ENCODE data around the gene ARID1B.

Gene ARID1B

DNA sequence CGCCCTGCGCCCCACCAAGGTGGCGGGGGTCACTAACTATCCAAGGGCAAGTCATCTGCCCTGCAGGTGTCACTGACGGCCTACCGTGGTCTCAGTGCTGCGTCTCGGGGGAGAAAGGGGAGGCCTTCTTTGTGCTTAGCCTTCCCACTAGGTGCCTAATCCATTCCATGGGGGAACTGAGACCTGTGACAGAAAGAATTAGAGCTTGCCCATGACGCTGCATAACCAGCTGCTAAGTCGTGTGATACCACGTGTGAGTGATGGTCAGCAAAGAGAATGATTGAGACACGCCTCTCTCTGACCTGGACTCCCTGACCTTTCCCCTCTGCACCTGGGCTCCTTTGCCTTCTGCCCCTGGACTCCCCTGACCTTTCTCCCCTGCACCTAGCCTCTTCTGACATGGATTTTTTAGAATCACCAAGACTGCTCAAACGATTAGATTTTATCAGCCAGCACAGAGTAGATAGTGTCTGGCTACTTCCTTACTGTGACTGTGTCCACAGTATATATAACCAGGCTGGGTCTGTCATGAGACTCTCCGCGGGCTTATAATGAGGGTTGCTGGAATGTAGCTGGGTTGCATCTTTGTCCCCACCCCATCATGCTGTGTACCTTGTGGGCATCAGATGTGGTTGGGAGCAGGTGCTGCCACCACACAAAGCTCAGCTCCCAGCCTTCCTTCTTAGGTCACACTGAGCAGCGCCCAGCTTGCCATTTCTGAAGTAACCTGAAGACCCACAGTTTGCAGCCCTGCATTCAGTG lies 405.5 kb downstream of the ARID1B start:
- DNase-seq (ENCODE audit: low read depth in 2 of 2) = no peak

DNA sequence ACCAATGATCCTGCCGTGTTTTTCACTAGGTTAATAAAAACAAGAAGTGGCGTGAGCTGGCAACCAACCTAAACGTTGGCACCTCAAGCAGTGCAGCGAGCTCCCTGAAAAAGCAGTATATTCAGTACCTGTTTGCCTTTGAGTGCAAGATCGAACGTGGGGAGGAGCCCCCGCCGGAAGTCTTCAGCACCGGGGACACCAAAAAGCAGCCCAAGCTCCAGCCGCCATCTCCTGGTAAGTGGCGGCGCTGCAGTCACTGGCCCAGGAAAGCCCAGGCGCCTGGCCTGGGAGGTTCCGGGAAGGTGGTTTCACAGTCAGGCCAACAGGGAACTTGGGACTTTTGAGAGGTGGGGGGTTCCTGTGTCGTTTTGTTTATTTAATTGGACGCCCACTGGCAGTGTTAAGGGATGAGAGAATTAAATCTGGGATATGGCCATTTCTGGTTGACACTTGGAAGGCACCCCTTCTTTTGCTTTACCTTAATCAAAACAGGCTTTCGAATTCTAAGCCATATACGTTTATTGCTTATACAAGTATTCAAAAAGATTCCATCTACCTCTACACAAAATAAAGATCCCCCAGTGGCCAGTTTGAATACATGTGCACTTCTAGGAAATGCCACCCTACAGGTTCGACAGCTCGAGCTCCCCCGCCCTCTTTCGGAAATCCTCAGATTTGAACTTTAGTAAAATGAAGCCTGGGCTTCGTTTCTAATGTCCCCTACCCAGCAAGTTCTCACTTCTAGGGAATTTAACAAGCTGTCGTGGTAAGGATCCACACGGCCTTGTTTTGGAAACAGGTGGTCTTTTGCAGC lies 407.2 kb downstream of the ARID1B start:
- DNase-seq (ENCODE audit: low read depth in 2 of 2) = peak; percentile 3 to 12

DNA sequence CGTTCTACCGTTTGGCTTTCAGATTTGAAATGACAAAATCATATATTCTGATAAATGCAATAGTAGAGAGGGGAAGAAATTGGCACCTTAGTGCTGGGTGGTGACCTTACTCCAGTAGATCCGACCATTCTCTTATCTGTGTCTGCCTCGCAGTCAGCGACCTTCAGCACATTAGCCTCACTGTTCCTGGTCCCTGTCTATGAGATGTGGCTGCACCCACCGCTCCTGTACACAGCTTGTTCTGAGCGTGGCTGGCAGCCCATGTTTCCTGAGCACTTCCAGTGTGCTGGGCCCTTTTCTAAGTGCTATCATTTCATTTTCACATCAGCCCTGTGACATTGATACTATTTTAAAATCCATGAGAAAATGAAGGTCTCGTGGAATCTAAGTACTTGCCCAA lies 408.0 kb downstream of the ARID1B start:
- no peak for DNase-seq (ENCODE audit: low read depth in 2 of 2)

DNA sequence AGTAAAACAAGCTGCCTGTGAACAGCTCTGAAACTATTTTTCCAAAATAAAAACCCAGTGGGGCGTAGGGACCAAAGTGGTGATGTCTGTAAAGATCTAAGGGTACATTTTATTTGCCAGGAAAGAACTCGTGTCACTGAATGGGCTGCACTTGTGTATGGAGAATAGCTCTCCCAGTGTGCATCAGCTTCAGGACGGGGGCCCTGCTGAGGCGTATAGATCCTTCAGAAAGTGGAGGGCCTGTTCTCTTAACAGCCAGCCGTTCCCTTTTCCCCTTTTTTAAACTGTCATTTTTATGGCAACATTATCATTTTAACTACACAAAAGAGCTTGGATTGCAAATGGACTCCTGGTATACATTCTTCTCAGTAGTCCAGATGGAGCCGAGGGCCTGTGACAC lies 408.8 kb downstream of the ARID1B start:
- DNase-seq (ENCODE audit: low read depth in 2 of 2) = no peak

DNA sequence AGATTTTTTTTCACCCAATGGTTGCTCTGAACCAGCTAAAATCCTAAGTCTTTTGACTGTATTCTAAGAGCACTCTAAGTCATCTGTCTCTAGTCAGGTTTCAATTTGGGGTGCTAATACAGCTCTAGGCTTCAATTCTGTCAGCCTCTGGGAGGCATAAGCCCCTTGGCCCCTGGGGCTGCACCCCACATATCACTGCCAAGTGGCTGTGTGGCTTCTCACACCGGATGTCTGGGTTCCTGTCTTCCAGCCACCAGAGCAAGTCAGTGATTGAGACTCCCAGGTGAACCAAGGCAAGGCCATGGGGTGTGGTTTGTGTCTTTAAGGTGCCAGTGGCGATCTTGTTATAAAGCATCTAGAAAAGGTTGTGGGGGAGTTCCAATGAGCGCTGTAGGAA lies 409.6 kb downstream of the ARID1B start:
- no peak for DNase-seq (ENCODE audit: low read depth in 2 of 2)

DNA sequence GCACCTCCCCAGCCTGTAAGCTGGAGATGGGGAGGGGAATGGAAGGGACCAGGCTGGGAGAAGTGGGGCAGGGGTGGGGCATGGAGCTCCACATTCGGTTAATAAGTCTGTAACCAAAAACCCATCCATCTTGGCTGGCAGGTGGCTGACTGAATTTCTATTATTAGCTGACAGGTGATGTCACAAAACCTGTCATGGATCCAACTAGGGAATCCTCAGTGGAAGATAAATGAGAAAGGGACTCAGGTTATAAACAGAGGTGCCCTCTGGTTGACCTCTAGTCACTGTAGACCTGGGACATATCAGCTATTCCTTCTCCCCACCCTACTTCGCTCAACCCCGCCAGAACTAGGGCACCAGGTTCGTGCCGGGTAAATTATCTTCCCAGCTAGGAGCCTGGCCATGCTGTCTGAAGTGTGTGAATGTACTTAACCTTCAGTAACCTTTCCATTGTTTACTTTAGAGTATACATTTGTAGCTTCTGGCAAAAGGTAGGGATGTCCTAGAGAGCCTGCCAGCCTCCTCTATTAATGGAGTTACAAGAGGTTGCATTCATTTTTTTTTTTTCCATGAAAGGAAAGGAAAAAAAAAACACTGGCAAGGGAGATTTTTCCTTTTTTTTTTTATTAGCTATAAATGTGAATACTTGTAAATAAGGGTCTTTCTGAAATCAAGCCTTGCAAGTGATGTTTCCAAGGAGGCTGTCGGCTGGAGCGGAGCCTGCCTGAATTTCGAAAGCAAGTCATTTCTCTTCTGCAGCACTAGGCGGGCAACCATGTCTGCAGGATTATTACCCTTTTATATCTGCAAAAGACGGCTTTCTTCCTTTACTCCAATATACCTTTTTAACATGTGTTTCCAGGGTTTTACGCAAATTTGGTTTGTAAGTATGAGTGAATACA lies 410.3 kb downstream of the ARID1B start:
- DNase-seq (ENCODE audit: low read depth in 2 of 2) = no peak

DNA sequence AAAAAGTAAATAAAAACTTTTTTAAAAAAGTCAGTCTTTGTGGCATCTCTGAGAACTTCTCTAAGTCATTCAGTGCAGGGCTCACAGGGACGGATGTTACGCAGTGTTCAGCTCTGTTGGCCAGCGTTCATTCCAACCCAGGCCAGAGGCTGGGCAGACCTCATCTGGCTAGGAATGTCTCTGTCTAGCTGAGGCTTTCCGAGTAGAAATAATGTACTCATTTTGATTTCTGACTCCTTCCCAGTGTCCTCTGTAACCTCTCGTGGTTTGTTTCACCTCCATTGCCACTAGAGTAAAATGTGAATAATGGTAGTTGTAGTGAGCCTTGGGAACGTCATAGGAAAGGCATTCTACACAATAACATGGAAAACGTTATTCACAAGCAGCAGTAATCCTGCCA lies 411.0 kb downstream of the ARID1B start:
- DNase-seq (ENCODE audit: low read depth in 2 of 2) = no peak

DNA sequence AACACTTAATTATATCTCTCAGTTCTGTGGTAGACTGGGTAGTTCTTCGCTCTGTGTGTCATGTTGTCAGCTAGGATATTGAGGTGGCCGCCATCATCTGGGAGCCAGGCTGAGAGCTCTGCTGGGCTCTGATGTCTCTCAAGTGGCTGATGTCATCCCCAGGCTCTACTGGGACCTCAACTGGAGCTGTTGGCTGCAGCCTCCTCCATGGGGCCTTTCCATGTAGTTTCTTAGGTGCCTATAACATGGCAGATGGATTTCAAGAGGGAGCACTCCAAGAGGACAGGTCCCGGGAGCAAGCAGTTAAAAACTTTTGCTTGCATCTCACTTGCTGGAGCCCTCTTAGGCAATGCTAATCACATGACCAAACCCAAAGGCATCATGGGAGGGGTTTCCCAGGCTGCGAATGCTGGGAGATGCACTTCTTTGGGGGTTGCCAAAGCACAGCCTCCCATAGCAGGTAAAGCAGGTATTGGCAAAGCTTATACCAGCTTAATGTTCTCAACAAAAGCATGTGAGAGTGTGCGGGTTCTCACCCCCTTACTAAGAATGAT lies 416.3 kb downstream of the ARID1B start:
- no peak for DNase-seq (ENCODE audit: low read depth in 2 of 2)

DNA sequence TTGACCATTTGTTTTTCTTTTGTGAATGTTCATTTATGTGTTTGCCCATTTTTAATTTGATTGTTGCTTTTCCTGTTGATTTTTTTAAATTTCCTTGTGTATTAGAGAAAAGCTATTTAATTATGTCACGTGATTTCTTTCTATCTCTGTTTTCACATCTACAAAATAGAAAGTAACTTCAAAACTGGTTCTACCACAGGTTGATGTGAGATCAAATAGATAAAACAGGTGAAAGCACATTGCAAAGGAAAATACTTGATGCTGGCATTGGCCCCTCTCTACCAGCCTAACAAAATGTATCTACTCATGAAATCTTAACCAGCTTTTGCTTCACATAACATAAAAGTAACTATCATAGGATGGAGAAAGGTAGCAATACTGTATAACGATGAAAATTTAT lies 416.9 kb downstream of the ARID1B start:
- DNase-seq (ENCODE audit: low read depth in 2 of 2) = no peak

DNA sequence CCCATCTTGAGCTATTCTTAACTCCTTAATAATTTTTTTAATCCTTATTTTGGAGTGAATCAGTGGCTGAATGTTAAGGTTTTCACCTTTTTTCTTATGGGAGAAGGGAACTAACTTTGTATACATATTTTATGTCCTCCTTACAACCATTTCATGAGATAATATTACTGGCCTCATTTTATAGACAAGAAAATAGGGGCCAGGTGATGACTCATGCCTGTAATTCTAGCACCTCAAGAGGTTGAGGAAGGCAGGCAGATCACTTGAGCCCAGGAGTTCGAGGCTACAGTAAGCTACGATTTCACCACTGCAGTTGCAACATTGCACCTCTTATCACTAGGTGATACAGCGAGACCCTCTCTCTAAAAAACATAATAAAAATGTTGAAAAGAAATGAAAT lies 417.5 kb downstream of the ARID1B start:
- no peak for DNase-seq (ENCODE audit: low read depth in 2 of 2)

DNA sequence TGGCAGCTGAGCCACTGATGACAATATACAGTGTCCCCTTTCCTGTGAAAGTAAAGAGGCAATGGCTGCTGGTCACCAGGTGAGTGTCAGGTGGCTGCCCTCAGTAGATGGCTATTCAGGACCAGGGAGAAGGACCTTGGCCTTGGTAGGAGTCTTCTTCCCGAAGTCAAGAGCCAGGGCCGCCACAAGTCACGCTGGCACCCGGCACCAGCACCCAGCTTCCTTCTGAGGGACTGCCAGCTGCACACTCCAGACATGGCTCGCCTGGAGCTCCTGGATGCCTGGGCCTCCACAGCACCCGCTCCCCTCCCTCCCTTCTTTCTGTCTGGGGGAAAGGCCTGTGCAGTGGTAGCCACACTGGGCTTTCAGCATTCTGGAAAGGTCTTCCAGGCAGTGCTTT lies 419.2 kb downstream of the ARID1B start:
- no peak for DNase-seq (ENCODE audit: low read depth in 2 of 2)

DNA sequence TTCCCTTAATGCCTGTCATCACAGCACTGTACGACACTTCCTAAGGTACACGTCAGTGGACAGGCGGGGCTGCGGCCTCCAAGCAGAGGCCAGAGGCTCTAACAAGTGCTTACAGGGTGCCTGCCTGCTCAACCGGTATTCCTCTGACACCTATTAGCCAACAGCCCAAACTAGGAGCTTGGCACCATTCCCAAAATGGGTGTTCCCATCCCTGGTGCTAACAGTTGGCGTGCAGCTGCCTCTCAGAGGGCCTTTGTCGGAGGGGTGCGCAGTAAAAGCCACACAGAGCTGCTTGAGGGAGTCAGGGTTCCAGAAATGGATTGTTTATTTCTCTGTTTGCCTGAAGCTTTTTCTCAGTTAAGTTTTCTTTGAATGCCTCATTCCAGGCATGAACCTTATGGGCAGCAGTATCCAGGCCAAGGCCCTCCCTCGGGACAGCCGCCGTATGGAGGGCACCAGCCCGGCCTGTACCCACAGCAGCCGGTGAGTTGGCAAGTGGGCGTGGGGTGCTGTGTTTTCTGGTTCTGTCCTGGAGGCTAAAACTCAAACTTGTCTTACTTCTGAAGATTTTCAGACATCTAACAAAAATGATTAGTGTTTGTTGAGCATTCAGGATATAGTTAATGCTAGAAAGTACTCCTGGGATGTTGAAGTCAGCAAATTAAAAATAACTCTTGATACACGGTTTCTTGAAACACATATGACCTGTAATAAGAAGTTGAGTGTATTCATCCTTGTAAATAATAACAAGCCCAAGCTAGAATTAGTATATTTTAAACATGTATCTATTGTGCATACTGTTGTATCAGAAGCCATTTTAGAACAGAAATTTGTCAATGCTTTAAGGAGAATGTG lies 421.5 kb downstream of the ARID1B start:
- no peak for DNase-seq (ENCODE audit: low read depth in 2 of 2)

DNA sequence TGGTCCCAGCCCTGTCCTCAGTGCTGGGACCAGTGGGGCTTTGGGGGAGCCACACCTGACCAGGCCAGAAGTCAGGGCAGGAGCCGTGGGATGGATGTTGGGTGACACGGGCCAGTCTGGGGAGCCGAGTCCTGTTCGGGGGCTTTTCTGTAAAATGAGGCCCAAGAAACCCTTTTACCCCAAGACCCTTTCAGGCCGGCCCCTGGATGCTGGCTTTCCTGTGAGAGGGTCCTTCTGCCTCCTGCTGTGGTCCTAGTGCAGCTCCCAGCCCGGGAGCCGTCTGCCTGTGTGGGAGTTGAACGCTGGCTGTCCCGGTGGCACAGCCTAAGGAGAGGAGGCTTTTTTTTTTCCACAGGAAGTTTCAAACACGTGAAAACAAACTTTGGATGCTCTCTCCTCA lies 422.9 kb downstream of the ARID1B start:
- no peak for DNase-seq (ENCODE audit: low read depth in 2 of 2)

DNA sequence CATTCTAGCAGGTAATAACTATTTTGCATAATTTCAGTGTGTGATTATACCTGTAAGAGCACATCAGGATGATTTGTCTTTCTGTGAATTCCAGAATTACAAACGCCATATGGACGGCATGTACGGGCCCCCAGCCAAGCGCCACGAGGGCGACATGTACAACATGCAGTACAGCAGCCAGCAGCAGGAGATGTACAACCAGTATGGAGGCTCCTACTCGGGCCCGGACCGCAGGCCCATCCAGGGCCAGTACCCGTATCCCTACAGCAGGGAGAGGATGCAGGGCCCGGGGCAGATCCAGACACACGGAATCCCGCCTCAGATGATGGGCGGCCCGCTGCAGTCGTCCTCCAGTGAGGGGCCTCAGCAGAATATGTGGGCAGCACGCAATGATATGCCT lies 423.4 kb downstream of the ARID1B start:
- no peak for DNase-seq (ENCODE audit: low read depth in 2 of 2)

DNA sequence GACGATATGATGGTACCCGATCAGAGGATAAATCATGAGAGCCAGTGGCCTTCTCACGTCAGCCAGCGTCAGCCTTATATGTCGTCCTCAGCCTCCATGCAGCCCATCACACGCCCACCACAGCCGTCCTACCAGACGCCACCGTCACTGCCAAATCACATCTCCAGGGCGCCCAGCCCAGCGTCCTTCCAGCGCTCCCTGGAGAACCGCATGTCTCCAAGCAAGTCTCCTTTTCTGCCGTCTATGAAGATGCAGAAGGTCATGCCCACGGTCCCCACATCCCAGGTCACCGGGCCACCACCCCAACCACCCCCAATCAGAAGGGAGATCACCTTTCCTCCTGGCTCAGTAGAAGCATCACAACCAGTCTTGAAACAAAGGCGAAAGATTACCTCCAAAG lies 423.9 kb downstream of the ARID1B start:
- DNase-seq (ENCODE audit: low read depth in 2 of 2) = no peak

DNA sequence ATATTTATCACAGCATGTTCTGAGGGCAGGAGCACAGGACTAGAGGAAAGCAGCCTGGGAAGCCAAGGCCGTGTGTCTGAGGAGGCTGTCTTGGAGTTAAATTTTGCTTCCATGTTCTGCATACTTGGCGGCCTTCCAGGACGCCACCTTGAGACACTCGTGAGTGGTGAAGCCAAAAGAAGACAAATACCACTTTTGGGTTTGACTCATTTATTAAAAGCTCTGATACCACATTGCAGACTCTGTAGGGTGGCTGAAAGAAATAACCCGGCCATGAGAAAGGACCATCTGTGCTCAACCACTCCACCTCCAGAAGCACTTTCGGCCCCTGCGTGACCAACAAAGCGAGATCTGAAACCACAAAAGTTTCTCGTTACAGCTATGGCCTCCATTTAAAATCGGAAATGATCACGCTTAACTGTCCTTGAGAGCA lies 426.1 kb downstream of the ARID1B start:
- DNase-seq (ENCODE audit: low read depth in 2 of 2) = no peak

DNA sequence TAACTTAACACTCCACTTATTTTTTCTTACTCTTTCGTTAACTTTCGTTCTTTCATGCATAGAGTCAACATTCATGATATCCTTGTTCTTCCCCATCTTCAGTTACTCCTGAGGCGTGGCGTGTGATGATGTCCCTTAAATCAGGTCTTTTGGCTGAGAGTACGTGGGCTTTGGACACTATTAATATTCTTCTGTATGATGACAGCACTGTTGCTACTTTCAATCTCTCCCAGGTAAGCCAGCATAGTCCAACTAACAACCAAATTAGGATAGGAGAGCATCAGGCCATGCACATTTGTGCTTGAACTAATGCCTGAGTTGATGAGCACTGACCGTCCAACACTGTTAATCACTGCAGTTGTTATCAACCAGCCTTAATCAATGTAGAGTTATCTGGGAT lies 426.6 kb downstream of the ARID1B start:
- DNase-seq (ENCODE audit: low read depth in 2 of 2) = no peak

DNA sequence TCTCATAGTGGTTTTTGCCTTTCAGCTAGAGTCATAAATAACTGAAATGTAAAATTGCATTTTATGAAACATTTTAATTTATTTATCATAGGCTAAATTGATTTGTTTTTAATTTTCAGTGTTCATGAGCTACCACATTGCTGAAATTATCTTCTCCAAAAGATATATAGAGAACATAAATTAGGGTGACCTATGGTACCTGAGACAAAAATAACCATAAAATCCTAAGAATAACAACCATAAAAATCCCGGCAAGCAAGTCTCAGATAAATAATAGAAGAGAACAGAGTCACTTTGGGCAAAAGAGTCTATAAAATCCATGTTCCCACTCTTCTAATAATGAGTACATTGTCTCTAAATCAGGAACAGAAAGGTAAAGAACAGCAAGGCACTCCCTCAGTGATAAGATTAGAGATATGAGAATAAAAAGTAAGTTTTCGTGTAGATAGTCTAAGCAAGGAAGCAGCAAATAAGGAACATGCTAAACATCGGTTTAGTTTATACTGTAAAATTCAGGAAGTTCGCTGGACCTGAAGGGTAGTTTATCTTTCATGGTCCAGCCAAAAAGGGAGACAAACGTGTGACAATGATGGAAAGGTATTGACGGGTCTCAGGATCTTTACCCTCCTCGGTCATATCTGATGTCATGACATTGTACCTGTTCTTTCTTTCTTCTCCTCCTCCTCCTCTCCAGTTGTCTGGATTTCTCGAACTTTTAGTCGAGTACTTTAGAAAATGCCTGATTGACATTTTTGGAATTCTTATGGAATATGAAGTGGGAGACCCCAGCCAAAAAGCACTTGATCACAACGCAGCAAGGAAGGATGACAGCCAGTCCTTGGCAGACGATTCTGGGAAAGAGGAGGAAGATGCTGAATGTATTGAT lies 428.5 kb downstream of the ARID1B start:
- no peak for DNase-seq (ENCODE audit: low read depth in 2 of 2)

DNA sequence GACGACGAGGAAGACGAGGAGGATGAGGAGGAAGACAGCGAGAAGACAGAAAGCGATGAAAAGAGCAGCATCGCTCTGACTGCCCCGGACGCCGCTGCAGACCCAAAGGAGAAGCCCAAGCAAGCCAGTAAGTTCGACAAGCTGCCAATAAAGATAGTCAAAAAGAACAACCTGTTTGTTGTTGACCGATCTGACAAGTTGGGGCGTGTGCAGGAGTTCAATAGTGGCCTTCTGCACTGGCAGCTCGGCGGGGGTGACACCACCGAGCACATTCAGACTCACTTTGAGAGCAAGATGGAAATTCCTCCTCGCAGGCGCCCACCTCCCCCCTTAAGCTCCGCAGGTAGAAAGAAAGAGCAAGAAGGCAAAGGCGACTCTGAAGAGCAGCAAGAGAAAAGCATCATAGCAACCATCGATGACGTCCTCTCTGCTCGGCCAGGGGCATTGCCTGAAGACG lies 429.2 kb downstream of the ARID1B start:
- DNase-seq (ENCODE audit: low read depth in 2 of 2) = no peak

DNA sequence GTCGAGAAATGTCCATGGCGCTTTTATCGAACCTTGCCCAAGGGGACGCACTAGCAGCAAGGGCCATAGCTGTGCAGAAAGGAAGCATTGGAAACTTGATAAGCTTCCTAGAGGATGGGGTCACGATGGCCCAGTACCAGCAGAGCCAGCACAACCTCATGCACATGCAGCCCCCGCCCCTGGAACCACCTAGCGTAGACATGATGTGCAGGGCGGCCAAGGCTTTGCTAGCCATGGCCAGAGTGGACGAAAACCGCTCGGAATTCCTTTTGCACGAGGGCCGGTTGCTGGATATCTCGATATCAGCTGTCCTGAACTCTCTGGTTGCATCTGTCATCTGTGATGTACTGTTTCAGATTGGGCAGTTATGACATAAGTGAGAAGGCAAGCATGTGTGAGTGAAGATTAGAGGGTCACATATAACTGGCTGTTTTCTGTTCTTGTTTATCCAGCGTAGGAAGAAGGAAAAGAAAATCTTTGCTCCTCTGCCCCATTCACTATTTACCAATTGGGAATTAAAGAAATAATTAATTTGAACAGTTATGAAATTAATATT lies 430.4 kb downstream of the ARID1B start:
- DNase-seq (ENCODE audit: low read depth in 2 of 2) = no peak
